ENCODE measurements around the gene TACR1.

Gene TACR1

GRCh38 chr2:75042823-75043222 is 156.5 kb downstream of the TACR1 start:
- no peak for DNase-seq

DNA sequence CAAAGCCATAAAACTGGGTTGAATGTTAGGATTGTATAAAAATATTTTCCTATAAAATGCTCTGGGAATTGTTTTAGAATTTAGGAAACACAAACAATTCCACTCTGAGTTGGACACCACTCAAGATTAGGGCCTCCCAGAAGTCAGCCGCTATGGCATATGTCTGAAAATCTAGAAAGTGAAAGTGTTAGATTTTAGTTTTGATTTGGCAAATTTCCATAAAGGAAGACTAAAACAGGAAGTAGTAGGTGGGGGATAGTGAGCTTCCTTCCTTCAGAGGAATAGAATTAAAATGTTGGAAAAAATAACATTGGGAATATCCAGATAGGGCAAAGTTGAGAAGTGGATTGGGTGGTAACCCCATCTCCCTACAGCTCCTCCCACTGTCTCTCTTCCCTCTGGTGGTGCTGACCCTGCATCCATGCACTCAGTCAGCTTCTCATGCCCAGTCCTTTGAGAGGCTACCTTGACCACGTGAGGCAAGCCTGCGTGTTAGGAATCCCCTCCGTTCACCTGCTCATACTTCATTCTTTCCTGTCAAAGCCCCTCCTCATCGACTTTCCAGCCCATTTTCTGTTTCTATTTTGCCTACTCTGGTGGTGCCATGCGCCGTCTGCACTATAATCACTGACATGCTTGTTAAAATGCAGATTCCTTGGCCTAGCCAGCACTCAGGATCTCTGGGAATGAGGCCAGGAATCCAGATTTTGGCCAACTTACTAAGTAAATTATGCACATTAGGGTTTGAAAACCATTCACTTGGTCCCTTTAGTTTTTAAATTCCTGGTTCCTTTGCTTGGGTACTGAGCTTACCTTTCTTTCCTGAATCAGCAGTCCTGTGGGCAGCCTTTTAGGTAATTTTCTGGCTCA is 157.4 kb downstream of the TACR1 start:
- no peak for DNase-seq

GRCh38 chr2:75041226-75041625 is 158.1 kb downstream of the TACR1 start:
- DNase-seq = no peak

GRCh38 chr2:75035444-75036353 is 163.6 kb downstream of the TACR1 start:
- no peak for DNase-seq

DNA sequence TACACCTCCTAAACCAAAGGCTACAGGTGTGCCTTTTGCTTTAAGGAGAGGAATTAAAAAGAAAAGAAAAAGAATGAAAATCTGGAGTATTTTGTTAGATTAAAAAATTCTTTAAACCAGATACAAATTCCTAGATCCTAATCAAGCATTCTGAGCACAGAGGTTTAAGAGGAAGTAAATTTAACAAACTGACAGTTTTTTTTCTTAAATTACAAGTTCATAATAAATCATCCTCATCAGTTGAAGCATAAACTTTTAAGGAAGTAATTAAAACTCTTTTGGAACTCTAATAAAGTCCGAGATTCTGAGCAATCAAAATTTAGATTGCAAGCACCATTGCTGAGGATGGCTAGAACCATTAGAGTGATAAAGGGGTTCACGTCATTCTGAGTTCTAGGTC is 165.8 kb downstream of the TACR1 start:
- DNase-seq = no peak

DNA sequence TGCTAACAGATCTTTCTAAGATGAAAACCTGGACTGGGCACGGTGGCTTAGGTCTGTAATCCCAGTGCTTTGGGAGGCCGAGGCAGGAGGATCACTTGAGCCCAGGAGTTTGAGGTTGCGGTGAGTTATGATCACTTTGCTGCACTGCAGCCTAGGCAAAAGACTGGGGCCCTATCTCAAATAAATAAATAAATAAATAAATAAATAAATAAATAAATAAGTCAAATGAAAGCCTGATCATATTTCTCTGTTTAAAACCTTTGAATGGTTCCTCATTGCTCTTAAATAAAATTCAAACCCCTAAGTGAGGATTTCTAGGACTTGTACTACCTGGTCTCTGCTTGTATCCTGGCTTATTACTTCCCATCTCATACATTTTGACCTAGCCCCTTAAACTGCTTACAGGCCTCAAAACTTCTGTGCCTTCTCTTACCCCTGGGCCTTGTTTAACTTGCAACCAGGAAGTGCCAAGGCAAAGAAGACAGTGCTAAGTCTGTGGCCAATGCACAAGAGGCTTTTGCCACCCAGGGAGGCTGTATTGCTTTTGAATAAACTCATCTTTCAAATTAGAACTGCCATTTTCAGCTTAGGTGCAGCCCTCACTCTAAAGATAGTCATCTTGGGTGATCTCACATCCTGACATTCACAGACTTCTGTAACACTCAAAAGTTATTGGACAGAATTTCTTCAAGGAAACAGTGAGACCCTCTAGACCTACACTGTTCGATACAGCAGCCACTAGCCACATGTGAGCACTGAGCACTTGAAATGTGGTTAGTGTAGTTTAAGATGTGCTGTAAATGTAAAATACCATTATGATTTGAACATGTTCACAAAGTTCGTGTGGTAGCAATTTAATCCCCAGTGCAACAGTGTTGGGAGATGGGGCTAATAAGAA is 167.2 kb downstream of the TACR1 start:
- no peak for DNase-seq

DNA sequence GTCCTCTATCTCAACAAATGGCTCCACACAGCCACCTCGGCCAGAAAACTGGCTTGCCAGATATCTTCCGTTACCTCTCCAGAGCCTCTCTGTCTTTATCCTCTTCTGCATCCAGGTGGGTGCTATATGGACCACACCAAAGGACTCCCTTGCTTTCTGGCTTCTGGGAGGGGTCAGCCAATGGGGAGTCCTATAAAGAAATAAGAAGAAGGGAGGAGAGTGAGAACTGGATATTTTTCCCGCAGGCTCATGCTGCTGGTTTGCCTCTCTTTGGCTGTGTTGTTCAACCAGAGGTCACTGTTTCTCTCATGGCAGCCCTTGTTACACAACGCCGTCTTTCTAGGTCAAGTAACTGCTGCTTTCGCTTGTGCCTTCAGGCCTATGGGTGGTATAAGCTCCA is 168.1 kb downstream of the TACR1 start:
- DNase-seq = no peak

GRCh38 chr2:75030218-75031009 is 168.9 kb downstream of the TACR1 start:
- no peak for DNase-seq

- DNase-seq = no peak
These were observed 171.4 kb downstream of the TACR1 start for GRCh38 chr2:75027886-75028285.

DNA sequence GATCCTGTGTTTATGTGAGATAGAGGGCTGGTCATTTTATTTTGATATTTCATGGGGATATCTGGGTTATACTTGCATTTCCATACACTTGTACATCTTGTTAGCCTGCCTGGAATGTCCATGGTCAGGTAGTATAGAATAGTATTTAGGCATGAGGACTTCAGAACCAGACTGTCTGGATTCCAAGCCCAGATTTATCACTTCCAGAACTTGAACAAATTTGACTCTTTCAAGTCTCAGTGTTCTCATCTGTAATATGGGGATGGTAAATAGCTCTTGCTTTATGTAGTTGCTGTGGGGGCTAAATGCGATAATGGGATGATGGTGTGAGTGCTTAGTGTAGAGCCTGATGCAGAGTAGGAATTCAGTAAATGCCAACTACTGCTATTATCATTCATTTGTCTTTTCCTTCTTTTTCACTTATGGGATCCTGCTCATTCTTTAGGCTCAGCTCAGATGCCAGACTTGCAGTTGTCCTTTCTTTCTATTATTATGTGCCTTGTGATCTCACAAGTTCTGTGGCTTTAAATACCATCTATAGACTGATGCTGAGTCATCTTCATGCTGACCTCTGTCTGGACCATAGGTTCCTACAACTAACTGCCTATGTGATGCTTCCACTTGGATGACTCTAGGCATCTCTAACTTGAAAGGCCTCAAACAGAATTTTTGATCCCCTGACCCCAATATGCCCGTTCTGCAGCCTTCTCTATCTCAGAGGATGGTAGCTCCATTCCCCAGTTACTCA is 173.5 kb downstream of the TACR1 start:
- DNase-seq = peak; percentile 13

- no peak for DNase-seq
These were observed 174.1 kb downstream of the TACR1 start for GRCh38 chr2:75025216-75025615.

DNA sequence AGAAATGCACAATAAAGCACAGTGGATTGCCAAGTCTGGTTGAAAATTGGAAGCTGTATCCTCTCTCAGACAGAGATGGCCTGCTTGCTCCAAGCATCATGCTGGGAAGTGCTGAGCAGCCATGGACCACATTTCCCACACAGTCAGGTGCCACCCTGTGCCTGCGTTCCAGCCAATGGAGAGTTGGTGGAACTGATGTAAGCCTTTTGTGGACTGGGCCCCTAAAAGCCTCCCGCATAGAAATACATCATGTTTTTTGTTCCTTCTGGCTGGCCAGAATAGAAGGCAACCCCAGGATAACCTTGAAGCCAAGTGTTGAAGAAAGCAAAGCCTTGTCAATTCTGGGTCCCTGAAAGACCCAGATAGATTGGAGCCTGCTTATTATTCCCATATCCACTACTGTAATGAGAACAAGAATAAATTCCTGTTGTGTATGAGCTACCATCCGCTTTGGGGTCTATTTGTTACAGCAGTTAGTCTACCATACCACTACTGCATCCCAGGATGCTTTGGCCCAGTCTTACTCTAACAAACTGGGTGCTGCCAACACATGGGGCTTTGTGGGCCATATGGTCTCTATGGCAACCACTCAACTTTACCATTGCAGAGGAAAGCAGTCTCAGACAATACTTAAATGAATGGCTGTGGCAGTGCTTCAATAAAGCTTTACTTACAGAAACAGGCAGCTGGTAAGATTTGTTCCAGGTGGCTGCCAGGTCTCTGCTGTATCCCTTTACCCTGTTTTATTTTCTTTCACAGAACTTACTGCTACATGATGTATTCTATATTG is 175.5 kb downstream of the TACR1 start:
- no peak for DNase-seq

GRCh38 chr2:75022516-75022915 is 176.8 kb downstream of the TACR1 start:
- peak; percentile 53 for DNase-seq

- peak; percentile 32 for DNase-seq
These were observed 177.6 kb downstream of the TACR1 start for GRCh38 chr2:75021672-75022071.

DNA sequence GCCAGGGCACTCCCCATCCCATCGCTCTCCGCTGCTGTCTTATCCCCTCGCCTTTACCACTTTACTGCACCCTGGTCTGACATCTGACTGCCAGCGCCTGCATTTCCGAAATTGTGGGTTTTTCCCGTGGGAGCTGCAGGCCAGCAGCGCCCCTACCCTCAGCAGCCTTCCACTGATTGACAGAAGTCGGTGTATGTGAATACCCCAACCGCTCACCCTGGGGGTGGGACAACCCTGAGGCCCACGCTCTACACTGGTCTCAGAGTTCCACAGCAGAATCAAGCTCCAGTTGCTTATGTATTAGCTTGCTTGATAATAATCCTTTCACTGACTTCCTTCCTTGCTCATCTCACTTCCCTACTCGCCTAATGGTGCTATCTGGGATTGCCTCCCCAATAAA is 178.8 kb downstream of the TACR1 start:
- no peak for DNase-seq

DNA sequence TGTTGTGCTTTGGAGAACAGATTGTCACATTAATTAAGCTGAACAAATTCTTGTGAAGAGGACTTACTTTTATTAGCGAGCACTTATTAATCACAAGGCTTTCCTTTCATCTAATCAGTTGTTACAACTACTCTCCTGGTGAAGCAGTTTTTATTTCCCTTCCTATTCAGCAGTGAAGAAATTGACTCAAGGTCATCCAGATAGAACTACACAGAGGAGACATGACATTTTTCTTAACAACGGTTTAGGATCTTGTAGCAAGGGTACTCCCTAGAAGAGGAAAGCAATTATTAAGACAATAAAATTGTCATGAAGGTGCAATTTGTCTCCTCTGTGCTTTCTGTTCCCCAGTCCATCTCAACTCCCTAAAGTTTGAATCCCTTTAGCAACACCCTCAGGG is 179.5 kb downstream of the TACR1 start:
- no peak for DNase-seq

DNA sequence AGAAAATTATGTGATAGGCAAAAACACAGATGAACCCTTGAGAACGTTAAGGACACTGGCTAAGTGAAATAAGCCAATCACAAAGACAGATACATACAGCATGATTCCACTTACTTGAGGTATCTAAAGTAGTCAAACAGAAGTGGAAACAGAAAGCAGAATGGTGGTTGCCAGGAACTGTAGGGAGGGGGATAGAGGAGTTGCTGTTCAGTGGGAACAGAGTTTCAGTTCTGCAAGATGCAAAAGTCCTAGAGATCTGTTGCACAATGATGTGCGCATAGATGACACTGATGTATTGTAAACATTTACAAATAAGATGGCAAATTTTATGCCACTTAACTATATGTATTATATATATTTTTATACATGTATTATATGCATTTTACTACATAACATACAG is 181.2 kb downstream of the TACR1 start:
- no peak for DNase-seq

DNA sequence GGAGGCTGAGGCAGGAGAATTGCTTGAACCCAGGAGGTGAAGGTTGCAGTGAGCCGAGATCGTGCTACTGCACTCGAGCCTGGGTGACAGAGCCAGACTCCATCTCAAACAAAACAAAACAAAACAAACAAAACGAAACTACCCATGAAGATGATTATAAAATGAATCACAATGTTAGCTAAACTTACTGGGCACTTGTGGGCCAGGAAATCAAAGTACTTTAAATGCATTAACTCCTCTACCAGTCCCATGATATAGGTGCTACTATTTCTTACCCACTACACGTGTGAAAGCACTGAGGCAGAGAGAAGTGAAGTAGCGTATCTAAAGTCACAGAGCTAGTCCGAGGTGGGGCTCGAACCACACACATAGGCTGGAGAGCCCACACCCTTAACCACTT is 187.2 kb downstream of the TACR1 start:
- DNase-seq = no peak

DNA sequence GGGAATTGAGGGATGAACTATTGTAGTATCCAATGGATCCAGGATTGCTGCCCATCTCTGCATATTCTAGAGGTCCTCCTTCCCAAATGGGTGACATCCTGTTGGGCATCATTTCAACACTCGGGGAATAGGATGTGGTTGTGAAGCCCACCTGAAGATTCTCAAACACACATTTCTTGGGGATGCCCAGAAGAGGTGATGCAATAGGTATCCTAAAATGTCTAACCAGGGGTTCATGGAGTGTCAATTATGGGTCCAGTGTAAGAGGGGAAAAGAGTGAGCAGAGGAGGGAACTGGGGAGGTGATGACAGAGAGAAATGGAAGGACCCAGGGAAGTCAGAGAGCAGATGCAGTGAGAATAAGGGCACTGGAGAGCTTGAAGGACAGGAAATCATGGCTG is 188.7 kb downstream of the TACR1 start:
- DNase-seq = no peak

DNA sequence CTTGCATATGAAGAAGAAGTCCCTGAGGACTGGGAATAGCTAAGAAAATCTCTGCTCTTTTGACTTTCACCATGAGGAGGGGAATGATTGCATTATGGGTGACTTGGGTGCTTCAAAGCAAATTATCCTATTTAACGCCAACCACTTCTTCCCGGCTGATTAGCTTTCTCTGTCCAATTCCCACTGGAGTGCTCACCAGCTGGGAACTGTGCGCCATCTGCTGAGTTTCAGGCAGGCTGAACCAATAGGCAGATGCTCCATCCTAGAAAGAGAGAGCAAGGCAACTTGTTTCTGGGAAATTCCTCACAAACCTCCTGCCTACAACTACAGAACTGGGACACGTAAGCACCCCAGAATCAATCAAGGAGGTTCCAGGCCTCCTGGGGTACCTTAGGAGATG is 191.5 kb downstream of the TACR1 start:
- DNase-seq = no peak
